B cell (primary cell): ENCODE results near the gene SPACA6. TPM values are rescaled to one million over a fixed set of nuclear protein-coding genes. Genes with fewer than 3 reads are reported as not detected.

Experiments
- ATAC-seq: fragments of 200-7000 bp; cut with Tn5 transposase; one replicate; pipeline ENCODE4 v1.10.0; 2021; ENCODE audit warnings: low read depth, mild to moderate bottlenecking, moderate number of reproducible peaks, moderate library complexity
- CTCF ChIA-PET: fragments of 350-600 bp; sonication (Branson Sonifier 250); formaldehyde crosslinking; loops from one replicate; lab custom pipeline; 2021; ENCODE audit warnings: antibody characterized with exemption, inconsistent platforms; lab: Charles Lee
- POLR2A ChIA-PET: fragments of 350-600 bp; sonication (Branson Sonifier 250); formaldehyde crosslinking; loops from one replicate; lab custom pipeline; 2021; ENCODE audit warnings: antibody characterized with exemption; lab: Charles Lee
- DNase-seq: peaks from one replicate; pipeline ENCODE4 v3.0.0; 2013
- H2AFZ ChIP-seq: 2 replicates; pipeline ENCODE4 v1.6.1; 2012; ENCODE audit warnings: mild to moderate bottlenecking, low read depth, low read length; ENCODE audit not compliant: insufficient read depth, poor library complexity, severe bottlenecking
- H3K27ac ChIP-seq, 2 donors: 1 replicate in 1 of 2; 2 replicates in 1 of 2; pipeline ENCODE4 v1.5.1; 2012 to 2013; ENCODE audit warnings: low read length in 2 of 2, mild to moderate bottlenecking in 2 of 2, moderate library complexity in 1 of 2
- H3K27me3 ChIP-seq, 4 experiments: fragments of 200-600 bp in 1 of 4; sonication (generic) in 1 of 4; replicated peaks in 1 of 4; 1 replicate in 2 of 4; 2 replicates in 2 of 4; pipeline versions ENCODE4 v1.6.1 to v1.7.0; 2013 to 2016; ENCODE audit warnings: low read length in 3 of 4, mild to moderate bottlenecking in 2 of 4, mixed read lengths in 1 of 4, moderate library complexity in 1 of 4; ENCODE audit not compliant: insufficient read depth in 4 of 4, control insufficient read depth in 3 of 4; ENCODE audit errors: control extremely low read depth in 1 of 4
- H3K36me3 ChIP-seq, 2 experiments: replicated peaks in 1 of 2; 1 replicate in 1 of 2; 2 replicates in 1 of 2; pipeline versions ENCODE4 v1.6.1 to v1.7.1; 2013; ENCODE audit warnings: low read length in 1 of 2; ENCODE audit not compliant: insufficient read depth in 2 of 2, control insufficient read depth in 1 of 2; ENCODE audit errors: control extremely low read depth in 1 of 2, extremely low read depth in 1 of 2
- H3K4me1 ChIP-seq, 2 donors: fragments of 200-600 bp in 1 of 2; sonication (generic) in 1 of 2; 1 replicate in 1 of 2; 2 replicates in 1 of 2; pipeline versions ENCODE4 v1.5.1 to v1.6.1; 2013 to 2017; ENCODE audit warnings: low read length in 2 of 2; ENCODE audit not compliant: control insufficient read depth in 2 of 2, insufficient read depth in 2 of 2
- H3K4me2 ChIP-seq: replicated peaks from 2 replicates; pipeline ENCODE3; 2012; ENCODE audit warnings: mild to moderate bottlenecking, low read depth, low read length; ENCODE audit not compliant: poor library complexity, severe bottlenecking
- H3K4me3 ChIP-seq, 5 experiments: fragments of 200-600 bp in 1 of 5; sonication (generic) in 1 of 5; 1 replicate in 3 of 5; 2 replicates in 2 of 5; pipeline versions ENCODE4 v1.5.1 to v1.7.0; 2011 to 2016; ENCODE audit warnings: low read length in 4 of 5, mild to moderate bottlenecking in 4 of 5, low read depth in 2 of 5, control low read depth in 1 of 5, moderate library complexity in 1 of 5; ENCODE audit not compliant: insufficient read depth in 1 of 5; ENCODE audit errors: control extremely low read depth in 1 of 5, extremely low read depth in 1 of 5
- H3K79me2 ChIP-seq: fragments of 200-600 bp; sonication (generic); one replicate; pipeline ENCODE4 v1.6.0; 2016; ENCODE audit warnings: low read length; ENCODE audit not compliant: control insufficient read depth, insufficient read depth
- H3K9ac ChIP-seq: fragments of 200-600 bp; sonication (generic); 2 replicates; pipeline ENCODE4 v1.6.1; 2017; ENCODE audit warnings: mild to moderate bottlenecking, low read length, moderate library complexity
- H3K9me3 ChIP-seq, 3 donors: one replicate each; pipeline versions ENCODE4 v1.6.1 to v1.7.1; 2013; ENCODE audit warnings: low read length in 2 of 3; ENCODE audit not compliant: control insufficient read depth in 2 of 3, insufficient read depth in 1 of 3; ENCODE audit errors: control extremely low read depth in 1 of 3
- H4K20me1 ChIP-seq: 2 replicates; pipeline ENCODE4 v1.6.0; 2012; ENCODE audit warnings: mild to moderate bottlenecking, low read length; ENCODE audit not compliant: insufficient read depth, control insufficient read depth, poor library complexity, severe bottlenecking
- H3K27ac Mint-ChIP-seq: one replicate; pipeline ENCODE4 v1.8.0; 2021; ENCODE audit warnings: mixed read lengths
- H3K27me3 Mint-ChIP-seq: one replicate; pipeline ENCODE4 v1.8.0; 2021; ENCODE audit warnings: mixed read lengths
- H3K4me1 Mint-ChIP-seq: one replicate; pipeline ENCODE4 v1.8.0; 2021; ENCODE audit warnings: mixed read lengths
- H3K4me3 Mint-ChIP-seq: one replicate; pipeline ENCODE4 v1.8.0; 2021; ENCODE audit warnings: mixed read lengths
- H3K9me3 Mint-ChIP-seq: one replicate; pipeline ENCODE4 v1.8.0; 2022; ENCODE audit warnings: mixed read lengths; ENCODE audit not compliant: insufficient read depth
- EZH2 ChIP-seq: IDR thresholded peaks from 2 replicates; pipeline ENCODE4 v1.6.1; 2012; ENCODE audit warnings: borderline replicate concordance, low read depth, mild to moderate bottlenecking, moderate library complexity, low read length; ENCODE audit not compliant: insufficient read depth, poor library complexity, severe bottlenecking
- WGBS: methylation state at CpG from one replicate; pipeline ENCODE4 v1.1.5; 2013; ENCODE audit warnings: missing lambda C conversion rate; ENCODE audit not compliant: insufficient coverage; 5-methylcytosine and 5-hydroxymethylcytosine counted together
- intact Hi-C: fragments of 100-400 bp; cut with micrococcal nuclease; formaldehyde crosslinking; loops from one replicate; pipeline ENCODE4 v1.10.0; 2022
- polyA plus RNA-seq: library from polyadenylated mRNA; depleted of rRNA; stranded (reverse); fragments of >200 nt; gene quantifications from 2 replicates; pipeline ENCODE4 v1.2.3, GENCODE V29; 2012
- total RNA-seq, 2 donors: library from RNA; stranded (reverse); fragments of 120-200 nt in 1 of 2; gene quantifications; 1 replicate in 1 of 2; 2 replicates in 1 of 2; pipeline versions ENCODE4 v1.2.3 to v1.2.4, GENCODE V29; 2013 to 2022
- TF ChIP-seq, protein P1 (sequence below): fragments of 200-600 bp; IDR thresholded peaks from one replicate; pipeline ENCODE4 v1.8.0; 2022; ENCODE audit warnings: antibody characterized with exemption, mild to moderate bottlenecking

Gene SPACA6
- total and polyA plus RNA-seq, 2 donors (not counting 1 experiment from before 2014, with no cell fraction given): 3.3 to 4.0 TPM

DNA sequence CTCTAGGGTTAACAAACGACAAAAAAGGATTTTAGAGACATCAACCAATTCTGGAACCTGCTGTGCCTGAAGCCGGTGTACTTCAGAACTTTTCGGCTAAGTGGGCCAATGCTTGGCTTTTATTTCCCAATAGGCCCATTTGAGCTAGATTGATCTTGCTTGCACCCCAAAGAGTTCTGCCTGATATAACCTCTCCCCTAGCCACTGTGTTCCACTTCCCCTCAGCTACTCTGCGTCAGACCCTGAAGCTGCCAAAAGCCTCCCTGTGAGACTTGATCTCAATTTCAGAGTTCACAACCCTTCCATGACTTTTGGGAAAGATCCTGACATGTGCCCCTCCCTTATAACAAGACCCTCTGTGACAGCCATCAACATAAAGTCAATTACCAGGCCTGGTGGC lies 40.9 kb upstream of the SPACA6 start:
- Histone ChIP-seq H4K20me1 (no peaks in the 10 kb centered on the region), H3K79me2 (peaks cover under 1% of the 10 kb centered on the region), H3K9me3 (no peaks in the 10 kb centered on the region), H3K4me2 (peak overlapping the region; percentile 60), H3K27ac (peak overlapping the region in 1 of 2 donors; percentile 87), H3K4me1 (peaks cover 46 to 51% of the 10 kb centered on the region in 2 donors), H3K4me3 (no peak overlapping the region), H3K36me3 (no peaks in the 10 kb centered on the region), H2AFZ (no peak overlapping the region), H3K27me3 (no peaks in the 10 kb centered on the region), H3K9ac (no peak overlapping the region)
- intact Hi-C loops: loop anchor here (5.0 kb wide), 1 partner anchor 120 kb away; the partner anchor contains the start of gene SIGLEC6
- no peak for TF ChIP-seq EZH2
- TF ChIP-seq, protein P1, sequence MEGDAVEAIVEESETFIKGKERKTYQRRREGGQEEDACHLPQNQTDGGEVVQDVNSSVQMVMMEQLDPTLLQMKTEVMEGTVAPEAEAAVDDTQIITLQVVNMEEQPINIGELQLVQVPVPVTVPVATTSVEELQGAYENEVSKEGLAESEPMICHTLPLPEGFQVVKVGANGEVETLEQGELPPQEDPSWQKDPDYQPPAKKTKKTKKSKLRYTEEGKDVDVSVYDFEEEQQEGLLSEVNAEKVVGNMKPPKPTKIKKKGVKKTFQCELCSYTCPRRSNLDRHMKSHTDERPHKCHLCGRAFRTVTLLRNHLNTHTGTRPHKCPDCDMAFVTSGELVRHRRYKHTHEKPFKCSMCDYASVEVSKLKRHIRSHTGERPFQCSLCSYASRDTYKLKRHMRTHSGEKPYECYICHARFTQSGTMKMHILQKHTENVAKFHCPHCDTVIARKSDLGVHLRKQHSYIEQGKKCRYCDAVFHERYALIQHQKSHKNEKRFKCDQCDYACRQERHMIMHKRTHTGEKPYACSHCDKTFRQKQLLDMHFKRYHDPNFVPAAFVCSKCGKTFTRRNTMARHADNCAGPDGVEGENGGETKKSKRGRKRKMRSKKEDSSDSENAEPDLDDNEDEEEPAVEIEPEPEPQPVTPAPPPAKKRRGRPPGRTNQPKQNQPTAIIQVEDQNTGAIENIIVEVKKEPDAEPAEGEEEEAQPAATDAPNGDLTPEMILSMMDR: no peak
- ChIA-PET POLR2A (no interaction called here), CTCF (interaction anchor here (0.9 to 13.4 kb wide), 10 partner anchors 9 to 585 kb away, joined by 3 to 681 read pairs (median 4); partner anchors contain the start of gene CEACAM18)
- no peak for ATAC-seq
- Mint-ChIP-seq H3K27ac (peak overlapping the region; percentile 87), H3K9me3 (no peaks in the 10 kb centered on the region), H3K4me3 (no peak overlapping the region), H3K27me3 (no peaks in the 10 kb centered on the region), H3K4me1 (peaks cover 67% of the 10 kb centered on the region)
- DNase-seq: no peak
- 65% methylated on average over 4 of the region's 4 CpGs for WGBS

DNA sequence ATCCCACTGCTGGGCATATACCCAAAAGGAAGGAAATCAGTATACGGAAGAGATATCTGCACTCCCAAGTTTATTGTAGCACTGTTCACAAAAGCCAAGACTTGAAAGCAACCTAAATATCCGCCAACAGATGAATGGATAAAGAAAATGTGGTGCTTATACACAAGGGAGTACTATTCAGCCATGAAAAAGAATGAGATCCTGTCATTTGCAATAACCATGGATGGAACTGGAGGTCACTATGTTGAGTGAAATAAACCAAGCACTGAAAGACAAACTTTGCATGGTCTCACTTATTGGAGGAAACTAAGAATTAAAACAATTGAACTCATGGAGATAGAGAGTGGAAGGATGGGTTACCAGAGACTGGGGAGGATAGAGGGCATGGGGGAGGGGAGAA lies 40.0 kb upstream of the SPACA6 start:
- peaks cover 44 to 47% of the 10 kb centered on the region in 2 donors for H3K4me1 ChIP-seq
- CTCF ChIA-PET: interaction anchor here (1.0 to 13.4 kb wide), 11 partner anchors 8 to 585 kb away, joined by 3 to 681 read pairs (median 4); partner anchors contain the start of gene CEACAM18

More for the DNA sequence above, 40.0 kb upstream of the SPACA6 start:
- no peak overlapping the region for H2AFZ ChIP-seq
- H3K27ac ChIP-seq: no peak overlapping the region
- H3K4me2 ChIP-seq: no peak overlapping the region
- no peaks in the 10 kb centered on the region for H3K36me3 ChIP-seq
- no peak overlapping the region for H3K4me3 ChIP-seq
- H3K79me2 ChIP-seq: no peaks in the 10 kb centered on the region
- H3K4me1 Mint-ChIP-seq: peaks cover 64% of the 10 kb centered on the region
- no peaks in the 10 kb centered on the region for H4K20me1 ChIP-seq
- no peaks in the 10 kb centered on the region for H3K27me3 ChIP-seq
- POLR2A ChIA-PET: no interaction called here
- no peaks in the 10 kb centered on the region for H3K27me3 Mint-ChIP-seq
- H3K27ac Mint-ChIP-seq: peak overlapping the region; percentile 34
- no peak overlapping the region for H3K9ac ChIP-seq
- WGBS: no CpG with 5 or more reads among the region's 2 CpGs
- H3K9me3 ChIP-seq: no peaks in the 10 kb centered on the region
- intact Hi-C loops: loop anchor here (5.0 kb wide), 1 partner anchor 121 kb away; the partner anchor contains the start of gene SIGLEC6
- no peak for ATAC-seq
- no peak for DNase-seq
- TF ChIP-seq, protein P1: no peak
- TF ChIP-seq EZH2: no peak
- H3K4me3 Mint-ChIP-seq: no peak overlapping the region
- no peaks in the 10 kb centered on the region for H3K9me3 Mint-ChIP-seq
